HFF-Myc (cell line): Measurements from ENCODE around the gene PASK.

Experiments used
- DNase-seq: peaks from one replicate; pipeline ENCODE4 v3.0.0-alpha.2; 2011; ENCODE audit warnings: low read depth; ENCODE audit errors: extremely low read depth
- H3K4me3 ChIP-seq: replicated peaks from 2 replicates; pipeline ENCODE4 v1.5.1; 2011; ENCODE audit warnings: low read depth, mild to moderate bottlenecking, control low read depth, low read length
- TF ChIP-seq, protein P1 (sequence below): IDR thresholded peaks from 2 replicates; pipeline ENCODE4 v1.5.1; 2012; ENCODE audit warnings: mild to moderate bottlenecking, low read depth, low read length, control low read depth; ENCODE audit errors: missing control alignments

The PASK gene

DNA sequence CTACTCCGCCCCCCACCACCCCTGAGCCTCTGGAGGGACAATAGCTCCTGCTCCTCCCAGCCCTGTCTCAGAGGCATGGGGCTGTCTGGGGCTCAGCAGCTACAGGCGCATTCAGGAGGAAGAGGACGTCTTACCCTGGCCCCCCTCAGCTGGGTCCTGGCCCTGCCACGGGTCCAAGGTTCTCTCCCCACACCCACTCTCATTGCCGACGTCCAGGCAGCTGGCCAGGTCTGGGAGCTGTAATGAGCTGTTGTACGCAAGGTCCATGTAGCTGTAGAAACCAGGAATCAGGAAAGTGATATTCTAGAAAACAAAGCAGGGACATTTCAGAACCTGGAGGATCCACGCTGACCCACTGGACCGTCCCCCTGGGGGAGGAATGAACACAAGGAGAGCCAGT is 13.5 kb downstream of the PASK start:
- H3K4me3 ChIP-seq = no peak overlapping the region
- no peak for DNase-seq
- TF ChIP-seq, protein P1, sequence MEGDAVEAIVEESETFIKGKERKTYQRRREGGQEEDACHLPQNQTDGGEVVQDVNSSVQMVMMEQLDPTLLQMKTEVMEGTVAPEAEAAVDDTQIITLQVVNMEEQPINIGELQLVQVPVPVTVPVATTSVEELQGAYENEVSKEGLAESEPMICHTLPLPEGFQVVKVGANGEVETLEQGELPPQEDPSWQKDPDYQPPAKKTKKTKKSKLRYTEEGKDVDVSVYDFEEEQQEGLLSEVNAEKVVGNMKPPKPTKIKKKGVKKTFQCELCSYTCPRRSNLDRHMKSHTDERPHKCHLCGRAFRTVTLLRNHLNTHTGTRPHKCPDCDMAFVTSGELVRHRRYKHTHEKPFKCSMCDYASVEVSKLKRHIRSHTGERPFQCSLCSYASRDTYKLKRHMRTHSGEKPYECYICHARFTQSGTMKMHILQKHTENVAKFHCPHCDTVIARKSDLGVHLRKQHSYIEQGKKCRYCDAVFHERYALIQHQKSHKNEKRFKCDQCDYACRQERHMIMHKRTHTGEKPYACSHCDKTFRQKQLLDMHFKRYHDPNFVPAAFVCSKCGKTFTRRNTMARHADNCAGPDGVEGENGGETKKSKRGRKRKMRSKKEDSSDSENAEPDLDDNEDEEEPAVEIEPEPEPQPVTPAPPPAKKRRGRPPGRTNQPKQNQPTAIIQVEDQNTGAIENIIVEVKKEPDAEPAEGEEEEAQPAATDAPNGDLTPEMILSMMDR = no peak

DNA sequence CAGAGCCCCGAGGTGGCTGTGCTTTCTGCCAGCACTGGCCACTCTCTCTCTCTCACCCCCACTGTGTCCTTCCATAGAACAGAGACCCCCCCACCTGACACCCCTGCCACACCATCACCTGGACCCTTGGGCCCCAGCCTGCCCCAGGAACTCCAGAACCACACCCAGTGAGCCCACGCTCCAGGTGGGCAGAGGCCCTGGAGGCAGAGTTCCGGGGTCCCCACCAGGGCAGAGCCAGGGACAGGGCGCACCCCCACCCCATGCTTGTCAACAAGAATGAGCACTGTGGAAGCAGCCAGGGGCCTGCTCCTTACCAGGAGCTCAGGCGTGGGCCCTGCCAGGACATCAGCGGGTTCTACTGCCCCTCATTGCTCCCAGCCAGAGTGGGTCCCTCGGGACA is 14.6 kb downstream of the PASK start:
- TF ChIP-seq, protein P1 = no peak
- no peak overlapping the region for H3K4me3 ChIP-seq
- no peak for DNase-seq

DNA sequence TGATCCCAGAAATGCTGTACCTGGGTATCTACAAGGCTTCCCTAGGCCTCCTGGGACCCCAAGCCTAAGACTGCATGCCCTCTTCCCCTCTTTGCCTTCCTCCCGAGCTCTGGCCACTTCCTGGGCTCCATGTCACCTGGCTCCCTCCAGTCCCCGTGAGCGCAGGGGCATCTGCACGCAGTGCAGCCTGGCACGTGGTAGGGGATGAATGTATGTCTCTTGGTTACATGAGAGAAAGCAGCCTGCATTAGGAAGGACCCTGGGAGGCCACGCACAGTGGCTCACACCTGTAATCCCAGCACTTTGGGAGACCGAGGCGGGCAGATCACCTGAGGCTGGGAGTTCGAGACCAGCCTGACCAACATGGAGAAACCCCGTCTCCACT is 15.8 kb downstream of the PASK start:
- no peak for DNase-seq
- H3K4me3 ChIP-seq = no peak overlapping the region
- TF ChIP-seq, protein P1 = no peak

DNA sequence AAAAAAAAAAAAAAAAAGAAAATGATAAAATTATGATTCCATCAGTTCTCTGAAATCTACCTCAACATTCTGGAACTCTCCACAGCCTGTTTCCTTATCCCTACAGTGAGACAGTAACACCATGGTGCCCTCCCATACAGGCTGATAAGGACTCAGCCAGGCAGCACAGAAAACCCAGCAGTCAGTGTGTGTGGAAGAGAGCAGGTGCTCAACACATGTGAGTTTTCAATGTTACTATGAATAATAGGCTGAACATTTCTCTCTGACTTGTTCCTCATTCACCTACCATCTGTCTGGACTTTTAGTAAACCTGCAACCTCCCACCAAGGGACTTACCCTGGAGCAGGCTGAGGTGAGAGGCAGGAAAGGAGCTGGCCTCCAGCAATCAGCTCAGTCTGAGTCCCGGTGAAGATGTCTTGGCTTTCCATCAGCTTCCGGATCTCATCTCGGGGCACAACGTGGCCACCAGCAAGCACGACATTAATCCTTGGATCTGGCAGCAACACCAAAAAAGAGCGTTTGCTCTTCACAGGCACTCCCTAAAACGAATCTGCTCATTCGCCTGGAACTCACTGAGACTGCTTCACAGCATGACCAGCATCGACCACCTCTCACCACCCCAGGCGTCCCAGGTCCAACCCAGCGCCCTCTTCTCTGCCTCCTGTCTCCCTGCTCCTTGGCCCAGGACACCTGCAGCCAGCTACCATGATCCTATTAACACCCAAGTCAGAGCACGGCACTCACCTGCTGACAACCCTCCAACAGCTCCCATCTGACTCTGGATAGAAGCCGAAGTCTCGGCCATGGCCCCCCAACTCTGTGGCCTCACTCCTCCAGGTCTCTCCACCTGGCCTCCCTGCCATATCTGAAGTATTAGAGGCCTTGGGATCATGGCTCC is 16.5 kb downstream of the PASK start:
- TF ChIP-seq, protein P1 = no peak
- no peak overlapping the region for H3K4me3 ChIP-seq
- no peak for DNase-seq

DNA sequence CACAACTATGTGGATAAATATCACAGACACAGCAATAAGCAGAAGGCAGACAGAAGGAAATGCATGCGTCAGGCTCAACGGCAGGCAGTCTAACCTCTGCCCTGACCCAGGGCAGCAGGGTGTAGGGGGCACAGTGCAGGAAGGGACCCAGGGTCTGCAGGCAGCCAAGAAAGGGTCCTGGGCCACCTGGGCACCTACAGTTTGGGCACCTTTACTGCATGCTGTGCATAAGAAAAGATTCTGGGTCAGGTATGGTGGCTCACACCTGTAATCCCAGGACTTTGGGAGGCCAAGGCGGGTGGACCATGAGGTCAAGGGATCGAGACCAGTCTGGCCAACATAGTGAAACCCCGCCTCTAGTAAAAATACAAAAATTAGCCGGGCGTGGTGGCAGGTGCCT is 17.7 kb downstream of the PASK start:
- no peak for DNase-seq
- TF ChIP-seq, protein P1 = no peak
- H3K4me3 ChIP-seq = no peak overlapping the region

DNA sequence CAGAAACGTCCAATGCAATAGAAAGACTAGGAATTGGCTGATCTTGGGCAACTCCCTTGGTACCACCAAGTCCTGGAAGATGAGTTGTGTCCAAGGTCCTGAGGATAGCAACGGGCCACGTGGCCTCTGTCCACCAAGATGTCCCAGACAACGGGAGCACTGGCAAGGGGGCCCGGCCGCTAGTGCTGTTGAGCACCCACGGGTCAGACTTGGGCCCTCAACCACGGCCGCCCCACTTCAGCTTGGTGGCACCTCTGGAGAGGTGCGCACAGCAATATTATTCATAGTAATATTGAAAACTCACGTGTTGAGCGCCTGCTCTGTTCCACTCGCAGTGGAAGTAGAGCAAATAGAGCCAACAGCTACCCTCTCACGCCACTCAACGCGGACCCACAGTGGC is 19.0 kb downstream of the PASK start:
- no peak for DNase-seq
- H3K4me3 ChIP-seq = no peak overlapping the region
- TF ChIP-seq, protein P1 = no peak
